Activated CD8-positive, alpha-beta T cell treated with anti-CD3 and anti-CD28 coated beads for 36 hours (primary cell): ENCODE results near the gene CWH43. TPM values are rescaled to one million over a fixed set of nuclear protein-coding genes. Genes with fewer than 3 reads are reported as not detected.
A peak's percentile ranks its signal among the peaks of the same experiment; 100 is the strongest.
"Not testable (repeated sequence)": the region's sequence is repeated elsewhere in the genome, so short reads cannot be mapped to it uniquely, and the experiment has no call there.

Experiments used
- ATAC-seq: fragments of 200-7000 bp; cut with Tn5 transposase; one replicate; pipeline ENCODE4 v1.10.0; 2021; ENCODE audit warnings: mild to moderate bottlenecking, moderate library complexity
- CTCF ChIA-PET: fragments of 350-600 bp; sonication (Branson Sonifier 250); formaldehyde crosslinking; loops from one replicate; lab custom pipeline; 2021; ENCODE audit warnings: antibody characterized with exemption; lab: Charles Lee
- POLR2A ChIA-PET: fragments of 350-600 bp; sonication (Branson Sonifier 250); formaldehyde crosslinking; loops from one replicate; lab custom pipeline; 2021; ENCODE audit warnings: antibody characterized with exemption; lab: Charles Lee
- DNase-seq: peaks from one replicate; pipeline ENCODE4 v3.0.0-alpha.2; 2020
- H3K27ac Mint-ChIP-seq: one replicate; pipeline ENCODE4 v1.8.0; 2021; ENCODE audit warnings: mild to moderate bottlenecking, mixed read lengths
- H3K27me3 Mint-ChIP-seq: one replicate; pipeline ENCODE4 v1.8.0; 2021; ENCODE audit warnings: mixed read lengths
- H3K36me3 Mint-ChIP-seq: one replicate; pipeline ENCODE4 v1.8.0; 2021; ENCODE audit warnings: low read depth, mixed read lengths
- H3K4me1 Mint-ChIP-seq: one replicate; pipeline ENCODE4 v1.8.0; 2021; ENCODE audit warnings: low read depth, mixed read lengths
- H3K4me3 Mint-ChIP-seq: one replicate; pipeline ENCODE4 v1.8.0; 2021; ENCODE audit warnings: mild to moderate bottlenecking, moderate library complexity, mixed read lengths
- H3K9me3 Mint-ChIP-seq: one replicate; pipeline ENCODE4 v1.8.0; 2021; ENCODE audit warnings: mixed read lengths
- intact Hi-C: fragments of 100-400 bp; cut with micrococcal nuclease; formaldehyde crosslinking; loops from one replicate; pipeline ENCODE4 v1.10.0; 2022
- total RNA-seq, 2 experiments: library from RNA; stranded (reverse); gene quantifications; one replicate each; pipeline ENCODE4 v1.2.3, GENCODE V29; 2021
- TF ChIP-seq, protein P1 (sequence below): fragments of 200-600 bp; IDR thresholded peaks from one replicate; pipeline ENCODE4 v1.8.0; 2022; ENCODE audit warnings: antibody characterized with exemption, mild to moderate bottlenecking

Gene CWH43
- total RNA-seq, 2 experiments from 2014 or later, result not detected

DNA sequence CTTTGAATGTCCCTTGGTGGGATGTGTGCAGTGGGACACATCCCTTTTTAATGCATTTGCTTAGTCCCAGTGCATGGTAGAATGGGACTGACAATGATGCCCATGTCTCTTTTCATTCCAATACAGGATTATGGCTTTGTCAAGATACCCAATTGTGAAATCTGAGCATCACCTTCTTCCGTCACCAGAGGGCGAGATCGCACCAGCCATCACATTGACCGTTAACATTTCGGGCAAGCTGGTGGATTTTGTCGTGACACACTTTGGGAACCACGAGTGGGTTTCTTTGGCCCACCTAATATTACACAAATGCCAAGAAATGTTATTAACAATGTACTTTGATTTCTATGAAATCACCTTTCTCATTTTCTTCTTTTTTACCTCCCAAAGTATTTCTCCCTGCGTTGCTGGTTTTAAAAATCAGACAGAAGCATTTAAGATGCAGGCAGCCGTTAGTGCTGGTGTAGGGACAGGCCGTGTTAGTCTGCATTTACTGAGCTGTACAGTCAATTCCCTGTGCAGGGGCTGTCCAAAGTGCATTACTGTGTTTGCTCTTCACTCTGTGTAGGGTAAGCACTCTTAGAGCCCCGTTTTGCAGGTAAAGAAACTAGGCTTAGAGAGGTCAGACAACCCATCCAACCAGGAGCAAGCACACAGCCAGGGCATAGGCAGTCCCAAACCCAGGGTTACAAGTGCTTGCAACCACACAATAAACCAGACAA lies 46.5 kb downstream of the CWH43 start:
- ChIA-PET POLR2A (no interaction called here), CTCF (no interaction called here)
- Mint-ChIP-seq H3K27me3 (peaks cover 3% of the 10 kb centered on the region), H3K4me3 (no peak overlapping the region), H3K27ac (no peak overlapping the region), H3K9me3 (no peaks in the 10 kb centered on the region), H3K4me1 (no peaks in the 10 kb centered on the region), H3K36me3 (no peaks in the 10 kb centered on the region)
- peak; percentile 28 for DNase-seq
- ATAC-seq, result no peak
- intact Hi-C loops, result no loop called here
- TF ChIP-seq, protein P1, sequence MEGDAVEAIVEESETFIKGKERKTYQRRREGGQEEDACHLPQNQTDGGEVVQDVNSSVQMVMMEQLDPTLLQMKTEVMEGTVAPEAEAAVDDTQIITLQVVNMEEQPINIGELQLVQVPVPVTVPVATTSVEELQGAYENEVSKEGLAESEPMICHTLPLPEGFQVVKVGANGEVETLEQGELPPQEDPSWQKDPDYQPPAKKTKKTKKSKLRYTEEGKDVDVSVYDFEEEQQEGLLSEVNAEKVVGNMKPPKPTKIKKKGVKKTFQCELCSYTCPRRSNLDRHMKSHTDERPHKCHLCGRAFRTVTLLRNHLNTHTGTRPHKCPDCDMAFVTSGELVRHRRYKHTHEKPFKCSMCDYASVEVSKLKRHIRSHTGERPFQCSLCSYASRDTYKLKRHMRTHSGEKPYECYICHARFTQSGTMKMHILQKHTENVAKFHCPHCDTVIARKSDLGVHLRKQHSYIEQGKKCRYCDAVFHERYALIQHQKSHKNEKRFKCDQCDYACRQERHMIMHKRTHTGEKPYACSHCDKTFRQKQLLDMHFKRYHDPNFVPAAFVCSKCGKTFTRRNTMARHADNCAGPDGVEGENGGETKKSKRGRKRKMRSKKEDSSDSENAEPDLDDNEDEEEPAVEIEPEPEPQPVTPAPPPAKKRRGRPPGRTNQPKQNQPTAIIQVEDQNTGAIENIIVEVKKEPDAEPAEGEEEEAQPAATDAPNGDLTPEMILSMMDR, result peak; percentile 58

DNA sequence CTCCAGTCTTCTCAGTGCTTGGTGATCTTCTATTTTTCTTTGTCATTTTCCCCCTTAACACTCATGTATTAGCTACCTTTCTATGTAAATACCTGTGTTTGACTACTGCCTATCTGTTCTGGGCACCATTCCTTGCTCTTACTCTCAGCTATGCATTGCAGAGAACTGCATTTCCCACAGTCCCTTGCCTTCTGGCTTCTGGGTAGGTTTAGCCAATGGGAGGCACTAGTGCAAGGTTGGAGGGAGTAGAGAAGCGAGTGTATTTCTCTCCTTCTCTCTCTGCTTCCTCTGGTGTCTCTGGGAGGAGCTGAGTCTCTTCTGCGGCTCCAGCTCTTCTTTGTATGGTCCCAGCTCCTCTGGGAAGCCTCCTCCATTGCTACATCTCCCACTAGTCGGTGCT lies 50.5 kb downstream of the CWH43 start:
- Mint-ChIP-seq H3K4me3 (no peak overlapping the region), H3K27ac (no peak overlapping the region), H3K27me3 (peaks cover 2% of the 10 kb centered on the region), H3K9me3 (no peaks in the 10 kb centered on the region), H3K36me3 (no peaks in the 10 kb centered on the region), H3K4me1 (no peaks in the 10 kb centered on the region)
- ATAC-seq (no peak), DNase-seq (no peak)
- ChIA-PET CTCF (no interaction called here), POLR2A (no interaction called here)
- TF ChIP-seq, protein P1, result no peak
- intact Hi-C loops, result no loop called here

DNA sequence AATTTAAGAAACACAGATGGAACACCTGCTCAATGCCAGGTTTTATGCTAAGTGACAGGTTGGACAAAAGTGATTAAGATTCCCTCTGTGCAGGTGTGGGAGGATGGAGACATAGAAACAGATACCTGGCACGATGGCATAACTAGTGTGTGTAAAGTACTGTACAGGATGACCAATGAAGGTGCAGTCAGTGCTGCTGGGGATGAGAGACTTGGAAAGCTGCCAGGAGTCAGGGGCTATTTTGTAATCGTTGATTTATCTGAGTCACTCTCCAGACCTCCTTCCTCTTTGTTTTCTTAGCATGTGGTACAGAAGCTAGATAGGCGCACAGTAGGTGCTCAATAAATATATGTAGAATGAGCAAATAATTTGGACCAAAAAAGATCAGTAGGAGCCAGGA lies 58.2 kb downstream of the CWH43 start:
- intact Hi-C loops, result no loop called here
- Mint-ChIP-seq H3K27me3 (peaks cover 4% of the 10 kb centered on the region), H3K27ac (no peak overlapping the region), H3K9me3 (no peaks in the 10 kb centered on the region), H3K4me3 (no peak overlapping the region), H3K4me1 (no peaks in the 10 kb centered on the region), H3K36me3 (no peaks in the 10 kb centered on the region)
- DNase-seq (no peak), ATAC-seq (no peak)
- TF ChIP-seq, protein P1, result no peak
- ChIA-PET POLR2A (no interaction called here), CTCF (no interaction called here)

DNA sequence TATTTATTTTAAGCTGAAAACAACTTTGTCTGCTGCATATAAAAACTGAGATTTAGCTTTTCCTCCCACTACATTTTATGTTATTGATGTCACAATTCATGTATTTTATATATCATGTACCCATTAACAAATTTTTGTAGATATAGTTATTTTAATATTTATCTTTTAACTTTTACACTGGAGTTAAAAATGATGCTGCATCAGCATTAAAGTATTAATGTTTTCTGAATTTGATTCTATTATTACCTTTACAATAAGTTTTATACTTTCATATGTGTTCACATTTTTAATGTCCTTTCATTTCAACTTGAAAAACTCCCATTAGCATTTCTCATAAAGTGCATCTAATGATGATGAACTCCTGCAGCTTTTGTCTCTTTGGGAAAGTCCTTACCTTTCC lies 72.2 kb downstream of the CWH43 start:
- peaks cover 4% of the 10 kb centered on the region for H3K9me3 Mint-ChIP-seq
- CTCF ChIA-PET, result no interaction called here

DNA sequence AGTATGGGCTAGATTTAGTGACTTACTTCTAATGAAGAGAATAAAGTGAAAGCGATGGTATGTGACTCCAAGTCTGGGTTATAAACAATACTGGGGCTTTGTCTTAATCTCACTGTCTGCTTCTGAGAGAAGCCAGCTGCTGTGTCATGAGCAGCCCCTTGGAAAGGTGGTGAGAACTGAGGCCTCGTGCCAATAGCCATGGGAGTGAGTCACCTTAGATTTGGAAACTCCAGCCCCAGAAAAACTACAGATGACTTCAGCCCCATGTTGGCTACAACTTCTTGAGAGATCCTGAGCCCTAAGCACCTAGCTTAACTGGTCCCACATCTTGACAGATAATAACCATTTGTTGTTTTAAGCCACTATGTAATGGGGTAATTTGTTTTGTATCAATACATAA lies 77.6 kb downstream of the CWH43 start:
- ATAC-seq, result no peak
- TF ChIP-seq, protein P1, result no peak
- POLR2A ChIA-PET, result no interaction called here

More for the DNA sequence above, 72.2 kb downstream of the CWH43 start:
- no peaks in the 10 kb centered on the region for H3K27me3 Mint-ChIP-seq
- intact Hi-C loops, result no loop called here
- no peaks in the 10 kb centered on the region for H3K4me1 Mint-ChIP-seq
- no peak for DNase-seq
- POLR2A ChIA-PET, result no interaction called here
- ATAC-seq, result no peak
- no peaks in the 10 kb centered on the region for H3K36me3 Mint-ChIP-seq
- H3K4me3 Mint-ChIP-seq, result no peak overlapping the region
- no peak overlapping the region for H3K27ac Mint-ChIP-seq
- TF ChIP-seq, protein P1, result no peak

DNA sequence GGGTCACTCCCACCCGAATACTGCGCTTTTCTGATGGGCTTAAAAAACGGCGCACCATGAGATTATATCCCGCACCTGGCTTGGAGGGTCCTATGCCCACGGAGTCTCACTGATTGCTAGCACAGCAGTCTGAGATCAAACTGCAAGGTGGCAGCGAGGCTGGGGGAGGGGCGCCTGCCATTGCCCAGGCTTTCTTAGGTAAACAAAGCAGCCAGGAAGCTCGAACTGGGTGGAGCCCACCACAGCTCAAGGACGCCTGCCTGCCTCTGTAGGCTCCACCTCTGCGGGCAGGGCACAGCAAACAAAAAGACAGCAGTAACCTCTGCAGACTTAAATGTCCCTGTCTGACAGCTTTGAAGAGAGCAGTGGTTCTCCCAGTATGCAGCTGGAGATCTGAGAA lies 86.1 kb downstream of the CWH43 start:
- POLR2A ChIA-PET, H3K27ac Mint-ChIP-seq, H3K27me3 Mint-ChIP-seq, H3K4me1 Mint-ChIP-seq, ATAC-seq, DNase-seq, H3K4me3 Mint-ChIP-seq, CTCF ChIA-PET, H3K36me3 Mint-ChIP-seq, intact Hi-C loops, H3K9me3 Mint-ChIP-seq: not testable (repeated sequence)

More for the DNA sequence above, 77.6 kb downstream of the CWH43 start:
- CTCF ChIA-PET, result no interaction called here
- peaks cover 2% of the 10 kb centered on the region for H3K27me3 Mint-ChIP-seq
- no peak overlapping the region for H3K27ac Mint-ChIP-seq
- intact Hi-C loops, result no loop called here
- DNase-seq, result no peak
- H3K4me1 Mint-ChIP-seq, result no peaks in the 10 kb centered on the region
- no peak overlapping the region for H3K4me3 Mint-ChIP-seq
- H3K9me3 Mint-ChIP-seq, result peaks cover 6% of the 10 kb centered on the region
- no peaks in the 10 kb centered on the region for H3K36me3 Mint-ChIP-seq

DNA sequence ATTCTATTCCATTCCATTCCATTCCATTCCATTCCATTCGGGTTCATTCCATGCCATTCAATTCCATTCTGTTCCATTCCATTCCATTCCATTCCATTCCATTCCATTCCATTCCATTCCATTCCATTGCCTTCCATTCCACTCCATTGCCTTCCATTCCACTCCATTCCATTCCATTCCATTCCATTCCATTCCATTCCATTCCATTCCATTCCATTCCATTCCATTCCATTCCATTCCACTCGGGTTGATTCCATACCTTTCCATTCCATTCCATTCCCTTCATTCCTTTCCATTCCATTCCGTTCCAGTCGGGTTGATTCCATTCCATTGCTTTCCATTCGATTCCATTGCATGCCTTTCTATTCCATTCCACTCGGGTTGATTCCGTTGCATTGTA lies 105.8 kb downstream of the CWH43 start:
- POLR2A ChIA-PET, CTCF ChIA-PET, H3K27me3 Mint-ChIP-seq, H3K27ac Mint-ChIP-seq, DNase-seq, H3K4me3 Mint-ChIP-seq, ATAC-seq, H3K4me1 Mint-ChIP-seq, intact Hi-C loops: not testable (repeated sequence)
- peaks cover 29% of the 10 kb centered on the region for H3K36me3 Mint-ChIP-seq
- peaks cover 30% of the 10 kb centered on the region for H3K9me3 Mint-ChIP-seq
